ENCODE data around the gene MKRN2. TPM values are rescaled to one million over a fixed set of nuclear protein-coding genes. Genes with fewer than 3 reads are reported as not detected.

The MKRN2 gene
- total and polyA plus RNA-seq, 2 of the 13 experiments (the other 11 are each of a cell fraction or from before 2014, with no cell fraction given), result 25.5 to 34.3 TPM

GRCh38 chr3:12516873-12517272 is 40.0 kb upstream of the MKRN2 start:
- 97% methylated on average over 11 of the region's 11 CpGs for WGBS (ENCODE audit: low lambda C conversion rate)
- in situ Hi-C loops (cut with HindIII; ENCODE audit: extremely low pct_ligation_motif_present, low pct_unique_long_range_greater_than_20kb) (no loop called here), intact Hi-C loops (cut with micrococcal nuclease; ENCODE audit: unreplicated experiment) (no loop called here)
- peaks cover under 1 to 13% of the 10 kb centered on the region in 2 experiments; a peak in 2 of 5 replicates for H3K36me3 ChIP-seq (replicated peaks in 1 of 2; ENCODE audit: control insufficient read depth in 1 of 2, insufficient read depth in 2 of 2, low read length in 2 of 2)
- no peak for TF ChIP-seq ZNF746 (CRISPR knock-in tag; IDR thresholded peaks at IDR 0.05)
- no peak for TF ChIP-seq PPARG (CRISPR knock-in tag; conservative IDR thresholded peaks at IDR 0.05)
- no peak for TF ChIP-seq NFKBIZ (CRISPR knock-in tag; IDR thresholded peaks at IDR 0.05)
- no peak for TF ChIP-seq CEBPG (CRISPR knock-in tag; IDR thresholded peaks at IDR 0.05)
- TF ChIP-seq EHMT2 (IDR thresholded peaks at IDR 0.05; ENCODE audit: borderline replicate concordance, low read depth, low read length), result no peak
- no peak for TF ChIP-seq ZNF367 (CRISPR knock-in tag; IDR thresholded peaks at IDR 0.05; ENCODE audit: borderline replicate concordance)
- no peak for TF ChIP-seq DMAP1 (CRISPR knock-in tag; IDR thresholded peaks at IDR 0.05)
- no peak for TF ChIP-seq NFIC (IDR thresholded peaks at IDR 0.05; ENCODE audit: low read length)
- no peak for TF ChIP-seq PAF1 (CRISPR knock-in tag; IDR thresholded peaks at IDR 0.05)
- TF ChIP-seq ZBTB39 (CRISPR knock-in tag; IDR thresholded peaks at IDR 0.05), result no peak
- TF ChIP-seq, protein P1, sequence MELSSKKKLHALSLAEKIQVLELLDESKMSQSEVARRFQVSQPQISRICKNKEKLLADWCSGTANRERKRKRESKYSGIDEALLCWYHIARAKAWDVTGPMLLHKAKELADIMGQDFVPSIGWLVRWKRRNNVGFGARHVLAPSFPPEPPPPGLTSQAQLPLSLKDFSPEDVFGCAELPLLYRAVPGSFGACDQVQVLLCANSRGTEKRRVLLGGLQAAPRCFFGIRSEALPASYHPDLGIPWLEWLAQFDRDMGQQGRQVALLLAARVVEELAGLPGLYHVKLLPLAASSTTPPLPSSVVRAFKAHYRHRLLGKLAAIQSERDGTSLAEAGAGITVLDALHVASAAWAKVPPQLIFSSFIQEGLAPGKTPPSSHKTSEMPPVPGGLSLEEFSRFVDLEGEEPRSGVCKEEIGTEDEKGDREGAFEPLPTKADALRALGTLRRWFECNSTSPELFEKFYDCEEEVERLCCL (CRISPR knock-in tag; IDR thresholded peaks at IDR 0.05; ENCODE audit: borderline replicate concordance), result no peak
- TF ChIP-seq NFATC3 (CRISPR knock-in tag; IDR thresholded peaks at IDR 0.05), result no peak
- no peak for TF ChIP-seq ZNF282 (IDR thresholded peaks at IDR 0.05; ENCODE audit: partially characterized antibody)
- H4K20me1 ChIP-seq (ENCODE audit: insufficient read depth, low read length), result no peaks in the 10 kb centered on the region
- ATAC-seq (no peak), FAIRE-seq (no peak), DNase-seq (ENCODE audit: low spot score) (no peak)
- H3K4me1 ChIP-seq (ENCODE audit: insufficient read depth, low read length), result peaks cover 9% of the 10 kb centered on the region
- no peak overlapping the region for H3K27ac ChIP-seq (ENCODE audit: extremely low read length, insufficient read depth, low read length)
- H2AFZ ChIP-seq (ENCODE audit: low read length), result no peak overlapping the region
- POLR2A ChIA-PET, result no interaction called here
- H3K4me2 ChIP-seq (ENCODE audit: low read depth, low read length), result no peak overlapping the region
- no peaks in the 10 kb centered on the region for H3K79me2 ChIP-seq (ENCODE audit: insufficient read depth, low read length)
- no peaks in the 10 kb centered on the region for H3K9me3 ChIP-seq (ENCODE audit: low read length)
- BruUV-seq (replicated peaks), result no TSS peak
- CTCF ChIA-PET (ENCODE audit: low intra/inter-chr PET ratio, low total read pairs), result no interaction called here
- H3K4me3 ChIP-seq (replicated peaks in 1 of 3; ENCODE audit: insufficient read depth in 1 of 3, low read depth in 2 of 3, low read length in 3 of 3), result no peak overlapping the region
- no peaks in the 10 kb centered on the region for H3K27me3 ChIP-seq (ENCODE audit: control insufficient read depth in 1 of 2, insufficient read depth in 2 of 2, low read length in 2 of 2)
- no peak overlapping the region for H3K9ac ChIP-seq (ENCODE audit: insufficient read depth, low read depth, low read length)
